Measurements from ENCODE around the gene G6PC2. TPM values are rescaled to one million over a fixed set of nuclear protein-coding genes. Genes with fewer than 3 reads are reported as not detected.
A peak's percentile ranks its signal among the peaks of the same experiment; 100 is the strongest.

The G6PC2 gene
- total RNA-seq, 1 donor from 2014 or later: not detected

- Mint-ChIP-seq H3K36me3 (no peaks in the 10 kb centered on the region), H3K27ac (no peak overlapping the region), H3K4me3 (no peak overlapping the region), H3K27me3 (ENCODE audit: low read depth) (no peaks in the 10 kb centered on the region), H3K4me1 (no peaks in the 10 kb centered on the region), H3K9me3 (no peaks in the 10 kb centered on the region)
- DNase-seq (ENCODE audit: low spot score in 2 of 2, unreplicated experiment in 2 of 2): no peak
- TF ChIP-seq CTCF (IDR thresholded peaks at IDR 0.05; ENCODE audit: unreplicated experiment): no peak
Observed at GRCh38 chr2:168939918-168940317, 38.8 kb downstream of the G6PC2 start.

- Mint-ChIP-seq H3K9me3 (no peaks in the 10 kb centered on the region), H3K4me3 (no peak overlapping the region), H3K4me1 (no peaks in the 10 kb centered on the region), H3K27me3 (ENCODE audit: low read depth) (no peaks in the 10 kb centered on the region), H3K27ac (no peak overlapping the region), H3K36me3 (no peaks in the 10 kb centered on the region)
- TF ChIP-seq CTCF (IDR thresholded peaks at IDR 0.05; ENCODE audit: unreplicated experiment): no peak
- no peak for DNase-seq (ENCODE audit: low spot score in 2 of 2, unreplicated experiment in 2 of 2)
Observed at GRCh38 chr2:168941297-168941696, 40.2 kb downstream of the G6PC2 start.

GRCh38 chr2:168944065-168944464, 43.0 kb downstream of the G6PC2 start:
- H3K36me3 Mint-ChIP-seq: no peaks in the 10 kb centered on the region
- peaks cover 1% of the 10 kb centered on the region for H3K27me3 Mint-ChIP-seq (ENCODE audit: low read depth)
- H3K4me3 Mint-ChIP-seq: no peak overlapping the region
- no peak overlapping the region for H3K27ac Mint-ChIP-seq
- no peak for DNase-seq (ENCODE audit: low spot score in 2 of 2, unreplicated experiment in 2 of 2)
- no peak for TF ChIP-seq CTCF (IDR thresholded peaks at IDR 0.05; ENCODE audit: unreplicated experiment)
- no peaks in the 10 kb centered on the region for H3K4me1 Mint-ChIP-seq
- H3K9me3 Mint-ChIP-seq: peaks cover 3% of the 10 kb centered on the region

DNA sequence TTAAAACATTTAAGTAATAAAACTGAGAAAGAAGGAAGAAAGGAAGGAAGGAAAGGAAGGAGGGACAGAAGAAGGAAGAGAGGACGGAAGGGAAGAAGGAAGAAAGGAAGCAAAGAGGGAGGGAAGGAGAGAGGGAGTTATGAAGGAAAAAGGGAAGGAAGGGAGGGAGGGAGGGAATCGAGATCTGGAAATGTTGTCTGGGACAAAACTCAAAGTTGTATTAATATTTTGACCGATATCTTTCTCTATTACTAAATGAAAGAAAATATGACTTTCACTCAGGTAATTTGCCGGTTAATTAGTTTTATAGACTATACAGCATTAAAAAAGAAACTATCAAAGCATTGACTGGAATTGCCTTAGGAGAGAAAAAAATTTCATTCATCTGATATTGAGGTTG, 44.4 kb downstream of the G6PC2 start:
- TF ChIP-seq CTCF (IDR thresholded peaks at IDR 0.05; ENCODE audit: unreplicated experiment): no peak
- Mint-ChIP-seq H3K4me3 (no peak overlapping the region), H3K27me3 (ENCODE audit: low read depth) (peaks cover 1% of the 10 kb centered on the region), H3K4me1 (no peaks in the 10 kb centered on the region), H3K9me3 (peaks cover 14% of the 10 kb centered on the region), H3K36me3 (peaks cover 3% of the 10 kb centered on the region), H3K27ac (no peak overlapping the region)
- no peak for DNase-seq (ENCODE audit: low spot score in 2 of 2, unreplicated experiment in 2 of 2)

DNA sequence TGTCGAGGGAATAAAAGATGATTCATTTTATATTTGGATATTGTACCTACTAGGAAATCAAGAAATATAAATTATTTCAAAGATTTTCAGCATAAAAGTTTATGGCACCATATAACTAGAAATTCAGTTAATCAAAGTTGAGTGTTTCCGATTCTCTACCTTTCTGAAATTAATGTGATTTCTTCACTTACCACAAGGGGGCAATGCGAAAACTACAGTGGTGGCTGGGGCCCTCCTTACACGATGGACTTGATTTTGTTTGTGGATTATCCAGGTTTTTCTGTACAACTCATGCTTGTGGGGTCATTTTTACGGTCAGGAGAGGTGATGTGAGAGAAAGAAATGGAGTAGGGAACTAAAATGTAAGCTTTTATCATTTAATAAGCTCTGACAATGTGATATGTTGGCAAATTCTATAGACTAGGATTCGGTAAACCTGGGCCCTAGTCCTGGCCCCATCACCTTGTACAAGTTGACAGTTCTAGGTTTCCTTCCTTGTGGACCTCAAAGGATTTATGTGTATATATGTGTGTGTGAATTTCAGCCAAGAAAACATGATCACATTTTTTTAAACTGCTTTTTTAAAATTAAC, 47.6 kb downstream of the G6PC2 start:
- no peak overlapping the region for H3K4me3 Mint-ChIP-seq
- H3K27me3 Mint-ChIP-seq (ENCODE audit: low read depth): peaks cover 1% of the 10 kb centered on the region
- TF ChIP-seq CTCF (IDR thresholded peaks at IDR 0.05; ENCODE audit: unreplicated experiment): peak; percentile 68
- H3K4me1 Mint-ChIP-seq: no peaks in the 10 kb centered on the region
- H3K36me3 Mint-ChIP-seq: peaks cover 11% of the 10 kb centered on the region
- no peak overlapping the region for H3K27ac Mint-ChIP-seq
- DNase-seq (ENCODE audit: low spot score in 2 of 2, unreplicated experiment in 2 of 2): no peak
- H3K9me3 Mint-ChIP-seq: peaks cover 46% of the 10 kb centered on the region

DNA sequence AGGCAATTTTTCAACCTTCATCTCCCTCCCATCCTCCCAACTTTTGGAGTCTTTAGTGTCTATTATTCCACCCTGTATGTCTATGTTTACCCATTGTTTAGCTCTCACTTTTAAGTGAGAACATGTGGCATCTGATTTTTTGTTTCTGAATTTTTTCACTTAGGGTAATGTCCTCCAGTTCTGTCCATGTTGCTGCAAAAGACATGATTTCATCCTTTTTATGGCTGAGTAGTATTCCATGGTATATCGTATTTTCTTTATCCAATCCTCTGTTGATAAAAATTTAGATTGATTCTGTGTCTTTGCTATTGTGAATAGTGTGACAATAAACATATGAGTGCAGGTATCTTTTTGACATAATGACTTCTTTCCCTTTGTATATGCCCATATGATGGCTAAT, 48.2 kb downstream of the G6PC2 start:
- TF ChIP-seq CTCF (IDR thresholded peaks at IDR 0.05; ENCODE audit: unreplicated experiment): no peak

More for the DNA sequence above, 48.2 kb downstream of the G6PC2 start:
- Mint-ChIP-seq H3K27ac (no peak overlapping the region), H3K36me3 (peaks cover 15% of the 10 kb centered on the region), H3K4me3 (no peak overlapping the region), H3K4me1 (no peaks in the 10 kb centered on the region), H3K9me3 (peaks cover 52% of the 10 kb centered on the region), H3K27me3 (ENCODE audit: low read depth) (peaks cover 1% of the 10 kb centered on the region)
- DNase-seq (ENCODE audit: low spot score in 2 of 2, unreplicated experiment in 2 of 2): no peak
